Trophoblast cell (in vitro differentiated cells and primary cell): ENCODE data around the gene EPHA3.

ENCODE experiments used
- DNase-seq, 2 donors: peaks; one replicate each; pipeline ENCODE4 v3.0.0-alpha.2; 2016
- H2AFZ ChIP-seq: 2 replicates; pipeline ENCODE4 v1.6.1; 2013; ENCODE audit warnings: low read length, moderate library complexity, mild to moderate bottlenecking; ENCODE audit not compliant: insufficient read depth, poor library complexity
- H2AK5ac ChIP-seq: 2 replicates; pipeline ENCODE4 v1.6.1; 2013; ENCODE audit warnings: mild to moderate bottlenecking, low read length
- H2BK120ac ChIP-seq: 2 replicates; pipeline ENCODE4 v1.6.1; 2013; ENCODE audit warnings: low read length, mild to moderate bottlenecking, moderate library complexity; ENCODE audit not compliant: insufficient read depth, poor library complexity
- H2BK12ac ChIP-seq: 2 replicates; pipeline ENCODE4 v1.6.1; 2013; ENCODE audit warnings: mild to moderate bottlenecking, low read length, moderate library complexity
- H2BK5ac ChIP-seq: 2 replicates; pipeline ENCODE4 v1.6.1; 2013; ENCODE audit warnings: low read length, low read depth, moderate library complexity, mild to moderate bottlenecking; ENCODE audit not compliant: poor library complexity
- H3K14ac ChIP-seq: 2 replicates; pipeline ENCODE4 v1.6.1; 2013; ENCODE audit warnings: mild to moderate bottlenecking, low read length
- H3K18ac ChIP-seq: 2 replicates; pipeline ENCODE4 v1.6.1; 2013; ENCODE audit warnings: mild to moderate bottlenecking, low read length
- H3K23ac ChIP-seq: 2 replicates; pipeline ENCODE4 v1.6.1; 2013; ENCODE audit warnings: low read length
- H3K27ac ChIP-seq: 2 replicates; pipeline ENCODE4 v1.5.1; 2013; ENCODE audit warnings: low read depth, mild to moderate bottlenecking, inconsistent platforms, low read length, moderate library complexity
- H3K27me3 ChIP-seq: 2 replicates; pipeline ENCODE4 v1.6.1; 2013; ENCODE audit warnings: inconsistent platforms, mild to moderate bottlenecking, low read length, moderate library complexity; ENCODE audit not compliant: insufficient read depth
- H3K36me3 ChIP-seq, 2 experiments: 1 replicate in 1 of 2; 2 replicates in 1 of 2; pipeline ENCODE4 v1.6.1; 2013; ENCODE audit warnings: low read length in 2 of 2, mild to moderate bottlenecking in 2 of 2, moderate library complexity in 1 of 2; ENCODE audit not compliant: insufficient read depth in 2 of 2, control insufficient read depth in 1 of 2
- H3K4ac ChIP-seq: 2 replicates; pipeline ENCODE4 v1.6.1; 2013; ENCODE audit warnings: low read depth, mild to moderate bottlenecking, low read length, moderate library complexity
- H3K4me1 ChIP-seq, 2 experiments: 1 replicate in 1 of 2; 2 replicates in 1 of 2; pipeline ENCODE4 v1.6.1; 2013; ENCODE audit warnings: low read length in 2 of 2, mild to moderate bottlenecking in 2 of 2, moderate library complexity in 1 of 2; ENCODE audit not compliant: insufficient read depth in 2 of 2, control insufficient read depth in 1 of 2
- H3K4me2 ChIP-seq: 2 replicates; pipeline ENCODE4 v1.6.1; 2013; ENCODE audit warnings: inconsistent platforms, mild to moderate bottlenecking, low read length, moderate library complexity
- H3K4me3 ChIP-seq: 2 replicates; pipeline ENCODE4 v1.5.1; 2013; ENCODE audit warnings: mild to moderate bottlenecking, low read depth, low read length, inconsistent platforms
- H3K79me1 ChIP-seq: one replicate; pipeline ENCODE4 v1.6.1; 2013; ENCODE audit warnings: low read length
- H3K79me2 ChIP-seq: 2 replicates; pipeline ENCODE4 v1.6.1; 2013; ENCODE audit warnings: low read length, mild to moderate bottlenecking; ENCODE audit not compliant: control insufficient read depth, insufficient read depth, poor library complexity
- H3K9ac ChIP-seq: 2 replicates; pipeline ENCODE4 v1.6.1; 2013; ENCODE audit warnings: mild to moderate bottlenecking, low read length
- H3K9me3 ChIP-seq: 2 replicates; pipeline ENCODE4 v1.6.1; 2013; ENCODE audit warnings: low read depth, mild to moderate bottlenecking, control low read depth, inconsistent platforms, low read length; ENCODE audit not compliant: insufficient read depth
- H4K12ac ChIP-seq: 2 replicates; pipeline ENCODE4 v1.6.1; 2013; ENCODE audit warnings: low read depth, mild to moderate bottlenecking, low read length, moderate library complexity
- H4K8ac ChIP-seq: 2 replicates; pipeline ENCODE4 v1.6.1; 2013; ENCODE audit warnings: low read depth, mild to moderate bottlenecking, low read length, moderate library complexity
- H4K91ac ChIP-seq: one replicate; pipeline ENCODE4 v1.6.1; 2013; ENCODE audit warnings: low read depth, mild to moderate bottlenecking, low read length, moderate library complexity
- WGBS: extraction: QIAGEN DNeasy Blood & Tissue Kit; methylation state at CpG from one replicate; pipeline ENCODE4 v1.1.7; 2013; ENCODE audit warnings: missing lambda C conversion rate; ENCODE audit not compliant: insufficient read length, insufficient coverage; ENCODE audit errors: extremely low coverage; 5-methylcytosine and 5-hydroxymethylcytosine counted together

EPHA3 gene

DNA sequence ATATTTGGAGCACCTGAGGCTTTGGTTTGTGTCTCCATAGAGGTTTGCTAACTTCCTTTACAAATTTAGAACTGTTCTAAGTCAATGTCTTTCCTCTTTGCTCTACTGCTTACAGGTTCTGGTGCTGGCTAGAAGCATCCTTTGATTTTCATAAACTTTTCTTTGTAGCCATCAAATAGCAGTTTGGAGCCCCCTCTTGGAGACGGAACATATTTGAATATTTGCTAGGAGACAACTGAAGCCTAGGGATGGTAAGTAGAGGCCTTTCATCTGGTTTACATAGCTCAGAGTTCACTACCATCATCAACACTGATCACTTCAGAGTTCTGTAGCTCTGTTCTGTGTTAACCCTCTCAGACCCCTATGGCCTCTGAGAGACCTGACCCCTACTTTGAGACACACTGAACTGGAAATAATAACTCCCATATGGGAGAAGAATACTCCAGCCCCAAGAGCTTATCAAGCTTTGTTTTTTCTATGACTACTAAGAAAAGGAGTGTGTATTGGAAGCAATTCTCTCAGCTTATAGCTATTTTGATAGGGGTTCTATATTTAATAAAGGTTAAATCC lies 420.4 kb downstream of the EPHA3 start:
- Histone ChIP-seq H3K9ac (no peak overlapping the region), H2AK5ac (no peak overlapping the region), H3K79me1 (no peaks in the 10 kb centered on the region), H2BK12ac (no peak overlapping the region), H3K79me2 (no peaks in the 10 kb centered on the region), H3K9me3 (no peaks in the 10 kb centered on the region), H4K91ac (no peak overlapping the region), H3K23ac (no peak overlapping the region), H2AFZ (no peak overlapping the region), H3K27ac (no peak overlapping the region), H3K27me3 (no peaks in the 10 kb centered on the region), H3K18ac (no peak overlapping the region), H3K14ac (no peak overlapping the region), H4K12ac (no peak overlapping the region), H3K4me2 (no peak overlapping the region), H2BK120ac (no peak overlapping the region), H3K36me3 (no peaks in the 10 kb centered on the region), H3K4me1 (no peaks in the 10 kb centered on the region), H4K8ac (no peak overlapping the region), H3K4ac (no peak overlapping the region), H2BK5ac (no peak overlapping the region), H3K4me3 (no peak overlapping the region)
- WGBS: no CpG with 5 or more reads among the region's 1 CpG
- no peak for DNase-seq
